ENCODE results near the gene PPP2R2C.

PPP2R2C gene

DNA sequence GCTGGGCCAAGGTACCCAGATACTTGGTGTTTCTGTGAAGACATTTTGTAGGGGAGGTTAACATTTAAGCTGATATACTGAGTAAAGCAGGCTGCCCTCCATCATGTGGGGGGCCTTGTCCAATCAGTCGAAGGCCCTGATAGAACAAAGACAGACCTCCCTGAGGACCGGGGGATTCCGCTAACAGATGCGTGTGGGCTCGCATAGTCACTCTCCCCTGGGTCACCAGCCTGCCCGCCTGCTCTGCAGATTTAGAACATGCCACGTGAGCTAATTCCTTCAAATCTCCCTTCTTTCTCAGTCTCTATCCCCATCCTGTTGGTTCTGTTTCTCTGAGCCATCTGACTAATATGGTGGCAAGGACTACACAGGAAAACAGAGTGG, 142.0 kb downstream of the PPP2R2C start:
- DNase-seq (ENCODE audit: low spot score): no peak
- in situ Hi-C loops (cut with MboI; ENCODE audit: low pct_unique_long_range_greater_than_20kb, low sequenced_read_pairs, unreplicated experiment): no loop called here
- TF ChIP-seq, protein P1, sequence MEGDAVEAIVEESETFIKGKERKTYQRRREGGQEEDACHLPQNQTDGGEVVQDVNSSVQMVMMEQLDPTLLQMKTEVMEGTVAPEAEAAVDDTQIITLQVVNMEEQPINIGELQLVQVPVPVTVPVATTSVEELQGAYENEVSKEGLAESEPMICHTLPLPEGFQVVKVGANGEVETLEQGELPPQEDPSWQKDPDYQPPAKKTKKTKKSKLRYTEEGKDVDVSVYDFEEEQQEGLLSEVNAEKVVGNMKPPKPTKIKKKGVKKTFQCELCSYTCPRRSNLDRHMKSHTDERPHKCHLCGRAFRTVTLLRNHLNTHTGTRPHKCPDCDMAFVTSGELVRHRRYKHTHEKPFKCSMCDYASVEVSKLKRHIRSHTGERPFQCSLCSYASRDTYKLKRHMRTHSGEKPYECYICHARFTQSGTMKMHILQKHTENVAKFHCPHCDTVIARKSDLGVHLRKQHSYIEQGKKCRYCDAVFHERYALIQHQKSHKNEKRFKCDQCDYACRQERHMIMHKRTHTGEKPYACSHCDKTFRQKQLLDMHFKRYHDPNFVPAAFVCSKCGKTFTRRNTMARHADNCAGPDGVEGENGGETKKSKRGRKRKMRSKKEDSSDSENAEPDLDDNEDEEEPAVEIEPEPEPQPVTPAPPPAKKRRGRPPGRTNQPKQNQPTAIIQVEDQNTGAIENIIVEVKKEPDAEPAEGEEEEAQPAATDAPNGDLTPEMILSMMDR (IDR thresholded peaks at IDR 0.05; ENCODE audit: extremely low read depth, insufficient read depth, missing control alignments): no peak

- no peak for DNase-seq (ENCODE audit: low spot score)
- TF ChIP-seq, protein P1 (IDR thresholded peaks at IDR 0.05; ENCODE audit: extremely low read depth, insufficient read depth, missing control alignments): no peak
- in situ Hi-C loops (cut with MboI; ENCODE audit: low pct_unique_long_range_greater_than_20kb, low sequenced_read_pairs, unreplicated experiment): loop anchor here (5.0 kb wide), 1 partner anchor 77 kb away; no protein-coding TSS in a partner anchor
These were observed 142.7 kb downstream of the PPP2R2C start for GRCh38 chr4:6329478-6330383.

DNA sequence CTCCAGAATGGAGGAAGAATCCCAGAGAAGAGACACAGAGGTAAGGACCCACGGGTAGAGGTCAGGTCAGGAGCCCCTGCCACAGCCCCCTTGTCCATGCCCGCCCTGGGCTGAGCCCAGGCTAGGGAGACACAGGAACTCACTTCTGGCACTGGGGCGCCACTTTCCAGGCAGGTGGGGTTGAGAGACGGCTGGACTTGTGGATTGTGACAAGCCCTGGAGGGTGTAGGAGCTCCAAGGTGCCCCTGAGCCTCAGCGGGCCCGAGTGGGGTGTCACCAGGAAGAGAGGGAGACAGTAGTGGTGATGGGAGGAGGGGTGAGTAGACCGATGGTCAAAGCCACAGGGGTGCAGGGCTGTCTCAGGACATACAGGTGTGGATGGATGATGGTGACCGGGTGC, 143.9 kb downstream of the PPP2R2C start:
- in situ Hi-C loops (cut with MboI; ENCODE audit: low pct_unique_long_range_greater_than_20kb, low sequenced_read_pairs, unreplicated experiment): loop anchor here (5.0 kb wide), 1 partner anchor 76 kb away; no protein-coding TSS in a partner anchor
- no peak for DNase-seq (ENCODE audit: low spot score)
- TF ChIP-seq, protein P1 (IDR thresholded peaks at IDR 0.05; ENCODE audit: extremely low read depth, insufficient read depth, missing control alignments): no peak

DNA sequence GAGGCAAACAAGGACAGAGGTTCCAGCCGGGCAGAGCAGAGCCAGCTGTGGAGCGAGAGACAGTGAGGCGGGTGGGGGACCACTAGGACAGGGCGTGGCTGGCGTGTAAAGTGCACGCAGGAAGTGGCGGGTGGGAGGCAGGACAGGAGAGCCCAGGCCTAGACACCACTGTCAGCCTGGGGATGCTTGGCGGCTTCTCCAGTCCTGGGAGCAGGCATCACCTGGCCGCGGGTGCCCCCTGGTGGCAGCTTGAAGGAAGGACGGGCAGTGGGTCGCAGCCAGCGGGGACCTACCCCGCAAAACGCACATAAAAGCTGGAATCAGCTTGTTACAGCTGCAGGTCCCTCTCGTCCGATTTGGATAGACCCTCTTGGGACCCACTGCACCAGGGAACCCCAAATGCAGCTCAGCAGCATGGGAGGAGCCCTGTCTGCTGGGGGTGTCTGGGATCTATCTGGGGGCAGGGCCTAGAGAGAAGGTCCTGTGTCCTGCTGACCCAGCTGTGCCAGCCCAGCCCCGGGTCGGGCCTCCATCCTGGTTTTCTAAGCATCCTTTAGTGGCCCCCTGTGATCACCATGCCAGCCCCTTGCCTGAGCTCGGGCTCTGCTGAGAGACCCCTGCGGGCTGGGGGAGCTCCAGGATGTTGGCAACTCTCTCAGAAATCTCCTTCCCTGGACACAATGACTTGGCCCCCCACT, 145.0 kb downstream of the PPP2R2C start:
- in situ Hi-C loops (cut with MboI; ENCODE audit: low pct_unique_long_range_greater_than_20kb, low sequenced_read_pairs, unreplicated experiment): loop anchor here (5.0 kb wide), 1 partner anchor 75 kb away; no protein-coding TSS in a partner anchor
- TF ChIP-seq, protein P1 (IDR thresholded peaks at IDR 0.05; ENCODE audit: extremely low read depth, insufficient read depth, missing control alignments): peak; percentile 96
- DNase-seq (ENCODE audit: low spot score): peak; percentile 89

- in situ Hi-C loops (cut with MboI; ENCODE audit: low pct_unique_long_range_greater_than_20kb, low sequenced_read_pairs, unreplicated experiment): loop anchor here (5.0 kb wide), 1 partner anchor 74 kb away; no protein-coding TSS in a partner anchor
- TF ChIP-seq, protein P1 (IDR thresholded peaks at IDR 0.05; ENCODE audit: extremely low read depth, insufficient read depth, missing control alignments): no peak
- DNase-seq (ENCODE audit: low spot score): no peak
These were observed 145.9 kb downstream of the PPP2R2C start for GRCh38 chr4:6326312-6327060.

GRCh38 chr4:6325788-6326290, 146.6 kb downstream of the PPP2R2C start:
- TF ChIP-seq, protein P1 (IDR thresholded peaks at IDR 0.05; ENCODE audit: extremely low read depth, insufficient read depth, missing control alignments): no peak
- in situ Hi-C loops (cut with MboI; ENCODE audit: low pct_unique_long_range_greater_than_20kb, low sequenced_read_pairs, unreplicated experiment): loop anchor here (5.0 kb wide), 1 partner anchor 74 kb away; no protein-coding TSS in a partner anchor
- DNase-seq (ENCODE audit: low spot score): no peak

Data from GM13977 (cell line).